Cardiac fibroblast (primary cell): Measurements from ENCODE around the gene LCOR.

Source experiments
- DNase-seq, 2 donors: peaks; one replicate each; pipeline versions ENCODE4 v3.0.0 to v3.0.0-alpha.2; 2010; ENCODE audit warnings: low read depth in 2 of 2
- H3K4me3 ChIP-seq, 2 donors: replicated peaks in 1 of 2; 1 replicate in 1 of 2; 2 replicates in 1 of 2; pipeline ENCODE4 v1.5.1; 2011; ENCODE audit warnings: low read depth in 2 of 2, low read length in 2 of 2, mild to moderate bottlenecking in 2 of 2, moderate library complexity in 1 of 2
- CTCF ChIP-seq: IDR thresholded peaks from one replicate; pipeline ENCODE4 v1.5.1; 2011; ENCODE audit warnings: low read depth, mild to moderate bottlenecking, low read length, inconsistent platforms

The LCOR gene

GRCh38 chr10:96896884-96897589 lies 64.9 kb downstream of the LCOR start:
- no peak for TF ChIP-seq CTCF
- no peak overlapping the region for H3K4me3 ChIP-seq
- no peak for DNase-seq

DNA sequence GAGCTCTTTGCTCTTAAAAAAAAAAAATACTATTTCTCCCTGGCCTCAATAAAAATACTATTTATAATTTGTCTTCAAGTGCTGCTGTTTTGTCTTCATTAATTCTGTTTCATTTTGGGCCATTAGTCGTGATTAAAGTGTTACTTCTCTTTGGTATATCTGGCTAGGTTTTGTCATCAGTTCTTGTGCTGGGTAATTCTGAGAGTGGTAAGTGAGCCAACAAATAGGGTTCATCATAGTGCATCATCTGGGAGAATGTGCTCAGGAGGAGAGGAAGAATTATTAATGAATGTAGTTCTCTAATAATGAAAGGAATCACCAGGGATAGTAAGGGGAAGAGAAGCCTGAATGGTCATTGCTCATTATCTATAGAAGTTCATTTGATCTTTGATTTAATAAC lies 70.0 kb downstream of the LCOR start:
- DNase-seq, result no peak
- no peak overlapping the region for H3K4me3 ChIP-seq
- TF ChIP-seq CTCF, result no peak

DNA sequence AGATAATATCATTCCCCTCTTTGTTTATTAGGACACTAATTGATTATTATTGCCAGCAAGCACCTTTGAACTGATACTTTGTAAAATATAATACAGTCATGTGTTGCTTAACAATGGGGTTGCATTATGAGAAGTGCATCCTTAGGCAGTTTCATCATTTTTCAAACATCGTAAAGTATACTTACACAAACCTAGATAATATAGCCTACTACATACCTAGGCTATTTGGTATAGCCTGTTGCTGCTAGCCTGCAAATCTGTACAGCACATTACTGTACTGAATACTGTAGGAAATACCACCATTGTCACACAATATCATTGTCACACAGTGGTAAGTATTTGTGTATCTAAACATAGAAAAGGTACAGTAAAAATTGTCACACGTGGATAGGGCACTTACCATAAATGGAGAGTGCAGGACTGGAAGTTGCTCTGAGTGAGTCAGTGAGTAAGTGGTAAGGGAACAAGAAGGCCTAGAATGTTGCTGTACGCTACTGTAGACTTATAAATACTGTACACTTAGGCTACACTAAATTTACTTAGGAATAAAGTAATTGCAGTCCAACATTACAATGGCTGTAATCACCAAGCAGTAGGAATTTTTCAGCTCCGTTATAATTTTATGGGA lies 70.7 kb downstream of the LCOR start:
- TF ChIP-seq CTCF, result no peak
- H3K4me3 ChIP-seq, result no peak overlapping the region
- DNase-seq, result no peak

- DNase-seq, result no peak
- no peak overlapping the region for H3K4me3 ChIP-seq
- TF ChIP-seq CTCF, result no peak
Measured at GRCh38 chr10:96904648-96905047, 72.5 kb downstream of the LCOR start.

- no peak for DNase-seq
- H3K4me3 ChIP-seq, result no peak overlapping the region
- TF ChIP-seq CTCF, result no peak
Measured at GRCh38 chr10:96906864-96907263, 74.8 kb downstream of the LCOR start.

- TF ChIP-seq CTCF, result peak; percentile 78
- DNase-seq, result peak; percentile 30 to 69
- no peak overlapping the region for H3K4me3 ChIP-seq
Measured at GRCh38 chr10:96910488-96911395, 78.6 kb downstream of the LCOR start.
